Transverse colon (tissue), 4 donors: ENCODE results near the gene C17orf100.

Source experiments
- EP300 ChIP-seq: sonication (generic); formaldehyde crosslinking; IDR thresholded peaks from one replicate; pipeline ENCODE4 v1.6.1; 2017; ENCODE audit warnings: antibody characterized with exemption, low read depth
- POLR2A ChIP-seq: fragments of 450-650 bp; IDR thresholded peaks from one replicate; pipeline ENCODE4 v1.6.1; 2016; ENCODE audit warnings: antibody characterized with exemption, mild to moderate bottlenecking, moderate library complexity
- POLR2AphosphoS5 ChIP-seq, 3 donors: sonication (generic); formaldehyde crosslinking; IDR thresholded peaks; one replicate each; pipeline ENCODE4 v1.6.1; 2016; ENCODE audit warnings: antibody characterized with exemption in 3 of 3
- TF ChIP-seq, protein P1 (sequence below), 5 experiments: fragments of 200-600 bp in 3 of 5; fragments of 450-650 bp in 2 of 5; sonication (generic) in 3 of 5; IDR thresholded peaks; 1 replicate in 2 of 5; 2 replicates in 3 of 5; pipeline ENCODE4 v1.5.1; 2016 to 2017; ENCODE audit warnings: antibody characterized with exemption in 5 of 5, inconsistent platforms in 3 of 5, mild to moderate bottlenecking in 2 of 5, moderate library complexity in 1 of 5

DNA sequence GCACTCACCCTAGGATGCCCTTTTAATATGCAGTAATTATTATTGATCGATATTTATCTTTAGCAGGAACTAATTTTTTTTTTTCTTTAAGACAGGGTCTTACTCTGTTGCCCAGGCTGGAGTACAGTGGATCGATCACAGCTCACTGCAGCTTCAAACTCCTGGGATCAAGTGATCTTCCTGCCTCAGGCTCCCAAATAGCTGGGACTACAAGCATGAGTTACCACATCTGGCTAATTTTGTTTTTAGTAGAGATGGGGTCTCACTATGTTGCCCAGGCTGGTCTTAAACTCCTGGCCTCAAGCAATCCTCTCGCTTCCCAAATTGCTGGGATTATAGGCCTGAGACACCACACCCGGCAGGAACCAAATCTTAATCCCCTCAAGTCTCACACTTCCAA is 40.3 kb upstream of the C17orf100 start:
- TF ChIP-seq POLR2AphosphoS5 (IDR thresholded peaks at IDR 0.05) (no peak), POLR2A (no peak), EP300 (no peak)
- TF ChIP-seq, protein P1, sequence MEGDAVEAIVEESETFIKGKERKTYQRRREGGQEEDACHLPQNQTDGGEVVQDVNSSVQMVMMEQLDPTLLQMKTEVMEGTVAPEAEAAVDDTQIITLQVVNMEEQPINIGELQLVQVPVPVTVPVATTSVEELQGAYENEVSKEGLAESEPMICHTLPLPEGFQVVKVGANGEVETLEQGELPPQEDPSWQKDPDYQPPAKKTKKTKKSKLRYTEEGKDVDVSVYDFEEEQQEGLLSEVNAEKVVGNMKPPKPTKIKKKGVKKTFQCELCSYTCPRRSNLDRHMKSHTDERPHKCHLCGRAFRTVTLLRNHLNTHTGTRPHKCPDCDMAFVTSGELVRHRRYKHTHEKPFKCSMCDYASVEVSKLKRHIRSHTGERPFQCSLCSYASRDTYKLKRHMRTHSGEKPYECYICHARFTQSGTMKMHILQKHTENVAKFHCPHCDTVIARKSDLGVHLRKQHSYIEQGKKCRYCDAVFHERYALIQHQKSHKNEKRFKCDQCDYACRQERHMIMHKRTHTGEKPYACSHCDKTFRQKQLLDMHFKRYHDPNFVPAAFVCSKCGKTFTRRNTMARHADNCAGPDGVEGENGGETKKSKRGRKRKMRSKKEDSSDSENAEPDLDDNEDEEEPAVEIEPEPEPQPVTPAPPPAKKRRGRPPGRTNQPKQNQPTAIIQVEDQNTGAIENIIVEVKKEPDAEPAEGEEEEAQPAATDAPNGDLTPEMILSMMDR (IDR thresholded peaks at IDR 0.05): no peak
